Transverse colon (tissue), 4 donors: ENCODE data around the gene PLD3. TPM values are rescaled to one million over a fixed set of nuclear protein-coding genes. Genes with fewer than 3 reads are reported as not detected.
A peak's percentile ranks its signal among the peaks of the same experiment; 100 is the strongest.

Experiments
- DNase-seq: peaks from one replicate; pipeline ENCODE4 v3.0.0-alpha.2; 2019
- H3K27ac ChIP-seq, 4 donors: fragments of 200-600 bp; sonication (generic); 2 replicates each; pipeline ENCODE4 v1.5.1; 2016 to 2018; ENCODE audit warnings: inconsistent platforms in 4 of 4
- H3K27me3 ChIP-seq: fragments of 200-600 bp; sonication (generic); 2 replicates; pipeline ENCODE4 v1.5.1; 2017; ENCODE audit warnings: inconsistent platforms
- H3K36me3 ChIP-seq, 4 donors: fragments of 200-600 bp; sonication (generic); 2 replicates each; pipeline ENCODE4 v1.5.1; 2017 to 2019; ENCODE audit warnings: inconsistent platforms in 4 of 4
- H3K4me1 ChIP-seq, 4 donors: fragments of 200-600 bp; sonication (generic); 2 replicates each; pipeline ENCODE4 v1.5.1; 2017 to 2020; ENCODE audit warnings: inconsistent platforms in 4 of 4
- H3K4me3 ChIP-seq, 4 donors: fragments of 200-600 bp; sonication (generic); 1 replicate in 1 of 4; 2 replicates in 3 of 4; pipeline versions ENCODE4 v1.5.1 to v1.6.1; 2017 to 2019; ENCODE audit warnings: inconsistent platforms in 4 of 4
- H3K9me3 ChIP-seq, 2 donors: fragments of 200-600 bp; sonication (generic); 2 replicates each; pipeline ENCODE4 v1.5.1; 2017 to 2019; ENCODE audit warnings: inconsistent platforms in 2 of 2
- CTCF ChIP-seq, 5 experiments: fragments of 200-600 bp in 3 of 5; fragments of 450-650 bp in 2 of 5; sonication (generic) in 3 of 5; IDR thresholded peaks; 1 replicate in 2 of 5; 2 replicates in 3 of 5; pipeline ENCODE4 v1.5.1; 2016 to 2017; ENCODE audit warnings: antibody characterized with exemption in 5 of 5, inconsistent platforms in 3 of 5, mild to moderate bottlenecking in 2 of 5, moderate library complexity in 1 of 5
- EP300 ChIP-seq: sonication (generic); formaldehyde crosslinking; IDR thresholded peaks from one replicate; pipeline ENCODE4 v1.6.1; 2017; ENCODE audit warnings: antibody characterized with exemption, low read depth
- POLR2A ChIP-seq: fragments of 450-650 bp; IDR thresholded peaks from one replicate; pipeline ENCODE4 v1.6.1; 2016; ENCODE audit warnings: antibody characterized with exemption, mild to moderate bottlenecking, moderate library complexity
- POLR2AphosphoS5 ChIP-seq, 3 donors: sonication (generic); formaldehyde crosslinking; IDR thresholded peaks; one replicate each; pipeline ENCODE4 v1.6.1; 2016; ENCODE audit warnings: antibody characterized with exemption in 3 of 3
- WGBS, 2 donors: methylation state at CpG; one replicate each; pipeline ENCODE4 v1.1.5; 2018; ENCODE audit warnings: low coverage in 1 of 2; 5-methylcytosine and 5-hydroxymethylcytosine counted together
- in situ Hi-C, 4 donors: fragments of 200-750 bp; cut with MboI; loops; one replicate each; pipeline versions ENCODE4 v1.15.0 to v1.15.1; 2017; ENCODE audit warnings: low sequenced_read_pairs in 3 of 4, low pct_ligation_motif_present in 1 of 4, low pct_unique_long_range_greater_than_20kb in 1 of 4
- intact Hi-C: fragments of 100-400 bp; cut with DNase I; formaldehyde crosslinking; loops from one replicate; pipeline ENCODE4 v1.15.1; 2023; ENCODE audit warnings: low total_unique reads
- total RNA-seq, 4 donors: library from RNA; depleted of rRNA; stranded (reverse); fragments of >200 nt; gene quantifications; one replicate each; pipeline ENCODE4 v1.1.0, GENCODE V29; 2016

The PLD3 gene
- total RNA-seq, 4 donors from 2014 or later: 91.6 to 322 (median 179) TPM

- Histone ChIP-seq H3K4me3 (no peak overlapping the region), H3K9me3 (no peaks in the 10 kb centered on the region), H3K36me3 (no peaks in the 10 kb centered on the region), H3K4me1 (peaks cover 8 to 24% (median 9%) of the 10 kb centered on the region in 4 donors), H3K27ac (peak overlapping the region; percentile 47 to 80 (median 71)), H3K27me3 (no peaks in the 10 kb centered on the region)
- intact Hi-C loops: no loop called here
- peak; percentile 20 for TF ChIP-seq POLR2A
- no peak for TF ChIP-seq CTCF (IDR thresholded peaks at IDR 0.05)
- TF ChIP-seq POLR2AphosphoS5 (IDR thresholded peaks at IDR 0.05): peak in 2 of 3 donors; percentile 12 to 59
- no peak for TF ChIP-seq EP300
- peak; percentile 60 for DNase-seq
- WGBS, 2 donors: 32 to 44% methylated on average over 3 to 16 of the region's 16 CpGs
- in situ Hi-C loops: loop anchor here in 1 of 4 donors (25.0 kb wide), 1 partner anchor 130 kb away; the partner anchor contains the start of gene AKT2
Observed at GRCh38 chr19:40416918-40417642, 68.6 kb downstream of the PLD3 start.

- in situ Hi-C loops (loop anchor here in 1 of 4 donors (25.0 kb wide), 1 partner anchor 130 kb away; the partner anchor contains the start of gene AKT2), intact Hi-C loops (no loop called here)
- Histone ChIP-seq H3K9me3 (no peaks in the 10 kb centered on the region), H3K4me3 (no peak overlapping the region), H3K27ac (peak overlapping the region; percentile 47 to 80 (median 71)), H3K36me3 (peaks cover 0 to 3% (median 0%) of the 10 kb centered on the region in 4 donors), H3K27me3 (no peaks in the 10 kb centered on the region), H3K4me1 (peaks cover 12 to 30% (median 13%) of the 10 kb centered on the region in 4 donors)
- no peak for TF ChIP-seq POLR2AphosphoS5 (IDR thresholded peaks at IDR 0.05)
- no peak for TF ChIP-seq EP300
- TF ChIP-seq POLR2A: no peak
- no peak for TF ChIP-seq CTCF (IDR thresholded peaks at IDR 0.05)
- no peak for DNase-seq
- 81% methylated on average over 4 of the region's 4 CpGs; no CpG with 5 or more reads in 1 of the 2 donors for WGBS, 2 donors
Observed at GRCh38 chr19:40417643-40417981, 69.1 kb downstream of the PLD3 start.

- peak overlapping the region in 3 of 4 donors; percentile 67 to 80 (median 75) for H3K27ac ChIP-seq
- peaks cover 13 to 34% (median 16%) of the 10 kb centered on the region in 4 donors for H3K4me1 ChIP-seq
- intact Hi-C loops: no loop called here
- no peaks in the 10 kb centered on the region for H3K27me3 ChIP-seq
- in situ Hi-C loops: loop anchor here in 1 of 4 donors (25.0 kb wide), 1 partner anchor 131 kb away; the partner anchor contains the start of gene AKT2
- WGBS, 2 donors: 86 to 100% methylated on average over 2 to 3 of the region's 3 CpGs
- H3K4me3 ChIP-seq: no peak overlapping the region
- H3K36me3 ChIP-seq: peaks cover 0 to 8% (median 0%) of the 10 kb centered on the region in 4 donors
- no peak for DNase-seq
- TF ChIP-seq POLR2AphosphoS5 (IDR thresholded peaks at IDR 0.05) (no peak), CTCF (IDR thresholded peaks at IDR 0.05) (no peak), EP300 (no peak), POLR2A (no peak)
- H3K9me3 ChIP-seq: no peaks in the 10 kb centered on the region
Observed at GRCh38 chr19:40418040-40418439, 69.5 kb downstream of the PLD3 start.

GRCh38 chr19:40419066-40419612, 70.6 kb downstream of the PLD3 start:
- Histone ChIP-seq H3K36me3 (peaks cover 0 to 10% (median 0%) of the 10 kb centered on the region in 4 donors), H3K4me1 (peaks cover 19 to 45% (median 24%) of the 10 kb centered on the region in 4 donors), H3K9me3 (no peaks in the 10 kb centered on the region), H3K27ac (no peak overlapping the region), H3K4me3 (no peak overlapping the region), H3K27me3 (no peaks in the 10 kb centered on the region)
- no peak for TF ChIP-seq EP300
- no peak for TF ChIP-seq POLR2A
- no peak for TF ChIP-seq CTCF (IDR thresholded peaks at IDR 0.05)
- TF ChIP-seq POLR2AphosphoS5 (IDR thresholded peaks at IDR 0.05): no peak
- no peak for DNase-seq
- in situ Hi-C loops: loop anchor here in 1 of 4 donors (25.0 kb wide), 1 partner anchor 132 kb away; the partner anchor contains the start of gene AKT2
- WGBS, 2 donors: 69 to 100% methylated on average over 2 to 5 of the region's 5 CpGs
- intact Hi-C loops: no loop called here
